ENCODE measurements around the gene CCDC88C.

GRCh38 chr14:91397965-91398591 is 19.5 kb downstream of the CCDC88C start:
- no peak for TF ChIP-seq POLR2A (IDR thresholded peaks at IDR 0.05)
- TF ChIP-seq CTCF (IDR thresholded peaks at IDR 0.05) = no peak
